ENCODE results near the gene CSTB.

DNA sequence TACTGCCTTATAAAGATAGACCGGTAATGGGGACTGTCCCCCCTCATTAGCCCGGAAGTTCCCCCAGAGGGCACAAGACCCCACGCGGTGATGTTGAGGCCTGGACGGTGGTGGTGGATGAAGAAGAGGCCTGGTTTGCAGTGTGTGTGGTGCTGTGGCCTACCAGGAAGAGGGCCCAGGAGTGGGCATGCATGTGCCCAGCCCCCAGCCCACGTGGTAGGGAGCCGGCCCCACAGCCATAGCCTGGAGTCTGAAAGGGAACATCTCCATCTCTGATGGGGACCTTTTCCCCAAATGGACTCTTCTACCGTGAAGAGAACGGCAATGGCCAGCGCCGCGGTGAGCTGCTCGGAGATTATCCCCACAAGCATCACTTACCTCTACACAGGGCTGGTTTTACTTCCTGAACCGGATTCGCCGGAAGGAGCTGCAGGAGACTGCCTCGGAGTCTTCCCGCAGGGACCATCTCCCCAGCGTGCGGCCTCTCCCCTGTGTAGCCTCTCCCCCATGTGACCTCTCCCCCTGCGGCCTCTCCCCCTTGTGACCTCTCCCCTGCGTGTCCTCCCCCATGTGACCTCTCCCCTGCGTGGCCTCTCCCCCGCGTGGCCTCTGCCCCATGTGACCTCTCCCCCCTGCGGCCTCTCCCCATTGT lies 33.9 kb upstream of the CSTB start:
- TF ChIP-seq EZH2 (IDR thresholded peaks at IDR 0.05; ENCODE audit: borderline replicate concordance, insufficient read depth, low read depth, low read length, poor library complexity, severe bottlenecking) (no peak), CTCF (IDR thresholded peaks at IDR 0.05) (no peak)

Measured in B cell (primary cell).